Measurements from ENCODE around the gene AEN.

Gene AEN

DNA sequence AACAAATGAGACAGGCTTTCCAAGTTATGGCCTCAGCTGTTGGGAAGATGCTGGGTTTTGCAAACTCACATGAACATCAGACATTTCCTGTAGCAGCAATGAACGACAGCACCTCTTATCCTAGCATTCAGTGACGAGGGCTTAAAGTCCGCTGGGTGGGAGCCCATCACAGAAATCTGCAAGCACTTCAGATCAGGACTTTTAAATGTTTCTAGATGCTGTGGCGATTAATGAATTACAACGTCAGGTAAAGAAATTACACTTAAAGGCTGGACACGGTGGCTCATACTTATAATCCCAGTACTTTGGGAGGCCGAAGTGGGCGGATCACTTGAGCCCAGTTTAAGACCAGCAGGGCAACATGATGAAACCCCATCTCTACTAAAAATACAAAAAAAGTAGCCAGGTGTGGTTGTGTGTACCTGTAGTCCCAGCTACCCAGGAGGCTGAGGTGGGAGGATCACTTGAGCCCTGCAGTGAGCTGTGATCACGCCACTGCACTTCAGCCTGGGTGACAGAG lies 3.9 kb downstream of the AEN start:
- DNase-seq (ENCODE audit: low read depth), result no peak
- TF ChIP-seq, protein P1, sequence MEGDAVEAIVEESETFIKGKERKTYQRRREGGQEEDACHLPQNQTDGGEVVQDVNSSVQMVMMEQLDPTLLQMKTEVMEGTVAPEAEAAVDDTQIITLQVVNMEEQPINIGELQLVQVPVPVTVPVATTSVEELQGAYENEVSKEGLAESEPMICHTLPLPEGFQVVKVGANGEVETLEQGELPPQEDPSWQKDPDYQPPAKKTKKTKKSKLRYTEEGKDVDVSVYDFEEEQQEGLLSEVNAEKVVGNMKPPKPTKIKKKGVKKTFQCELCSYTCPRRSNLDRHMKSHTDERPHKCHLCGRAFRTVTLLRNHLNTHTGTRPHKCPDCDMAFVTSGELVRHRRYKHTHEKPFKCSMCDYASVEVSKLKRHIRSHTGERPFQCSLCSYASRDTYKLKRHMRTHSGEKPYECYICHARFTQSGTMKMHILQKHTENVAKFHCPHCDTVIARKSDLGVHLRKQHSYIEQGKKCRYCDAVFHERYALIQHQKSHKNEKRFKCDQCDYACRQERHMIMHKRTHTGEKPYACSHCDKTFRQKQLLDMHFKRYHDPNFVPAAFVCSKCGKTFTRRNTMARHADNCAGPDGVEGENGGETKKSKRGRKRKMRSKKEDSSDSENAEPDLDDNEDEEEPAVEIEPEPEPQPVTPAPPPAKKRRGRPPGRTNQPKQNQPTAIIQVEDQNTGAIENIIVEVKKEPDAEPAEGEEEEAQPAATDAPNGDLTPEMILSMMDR (IDR thresholded peaks at IDR 0.05; ENCODE audit: insufficient read depth, low read depth, low read length, missing control alignments), result no peak
- no peak overlapping the region for H3K4me3 ChIP-seq (ENCODE audit: low read length)

DNA sequence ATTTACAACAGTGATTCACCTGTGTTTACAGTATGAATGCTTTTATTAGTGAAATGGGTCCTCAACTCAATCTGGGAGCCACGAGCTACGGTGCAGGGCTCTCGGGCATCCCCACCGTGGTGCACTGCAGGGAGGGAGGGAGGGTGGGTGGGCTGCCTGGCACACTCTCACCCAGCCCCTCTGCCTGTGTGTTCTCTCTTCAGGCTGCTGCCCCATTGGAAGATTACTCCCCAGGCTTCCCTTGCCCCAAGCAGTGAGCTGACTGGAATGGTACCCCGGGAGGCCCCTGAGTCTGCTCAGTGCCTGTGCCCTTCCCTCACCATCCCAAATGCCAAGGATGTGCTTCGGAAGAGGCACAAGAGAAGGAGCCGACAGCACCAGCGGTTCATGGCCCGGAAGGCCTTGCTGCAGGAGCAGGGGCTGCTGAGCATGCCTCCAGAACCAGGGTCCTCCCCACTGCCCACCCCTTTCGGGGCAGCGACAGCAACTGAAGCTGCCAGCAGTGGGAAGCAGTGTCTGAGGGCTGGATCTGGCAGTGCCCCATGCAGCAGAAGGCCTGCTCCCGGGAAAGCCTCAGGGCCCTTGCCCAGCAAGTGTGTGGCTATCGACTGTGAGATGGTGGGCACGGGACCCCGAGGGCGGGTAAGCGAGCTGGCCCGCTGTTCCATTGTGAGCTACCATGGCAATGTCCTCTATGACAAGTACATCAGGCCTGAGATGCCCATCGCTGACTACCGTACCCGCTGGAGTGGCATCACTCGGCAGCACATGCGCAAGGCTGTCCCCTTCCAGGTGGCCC lies 5.0 kb downstream of the AEN start:
- no peak for DNase-seq (ENCODE audit: low read depth)
- no peak overlapping the region for H3K4me3 ChIP-seq (ENCODE audit: low read length)
- TF ChIP-seq, protein P1 (IDR thresholded peaks at IDR 0.05; ENCODE audit: insufficient read depth, low read depth, low read length, missing control alignments), result no peak

DNA sequence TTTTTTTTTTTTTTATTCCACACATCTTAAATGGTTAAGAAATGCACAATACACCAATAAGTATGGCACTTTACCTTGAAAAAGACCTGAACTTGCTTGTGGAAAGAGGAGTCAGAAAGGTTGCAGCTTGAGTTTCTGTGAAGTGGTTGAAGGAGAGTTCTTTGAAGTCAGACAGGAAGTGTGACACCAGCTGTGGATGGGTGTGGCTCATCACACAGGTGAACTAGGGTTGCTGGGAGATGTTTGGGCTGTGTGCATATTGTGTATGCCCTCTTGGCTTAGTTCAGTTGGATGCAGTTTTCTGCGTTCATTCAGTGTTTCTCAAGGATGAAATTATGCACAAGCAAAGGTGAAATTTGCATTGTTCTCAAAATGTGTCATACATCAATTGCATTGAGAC lies 6.3 kb downstream of the AEN start:
- peak; percentile 51 for DNase-seq (ENCODE audit: low read depth)
- TF ChIP-seq, protein P1 (IDR thresholded peaks at IDR 0.05; ENCODE audit: insufficient read depth, low read depth, low read length, missing control alignments), result no peak
- no peak overlapping the region for H3K4me3 ChIP-seq (ENCODE audit: low read length)

DNA sequence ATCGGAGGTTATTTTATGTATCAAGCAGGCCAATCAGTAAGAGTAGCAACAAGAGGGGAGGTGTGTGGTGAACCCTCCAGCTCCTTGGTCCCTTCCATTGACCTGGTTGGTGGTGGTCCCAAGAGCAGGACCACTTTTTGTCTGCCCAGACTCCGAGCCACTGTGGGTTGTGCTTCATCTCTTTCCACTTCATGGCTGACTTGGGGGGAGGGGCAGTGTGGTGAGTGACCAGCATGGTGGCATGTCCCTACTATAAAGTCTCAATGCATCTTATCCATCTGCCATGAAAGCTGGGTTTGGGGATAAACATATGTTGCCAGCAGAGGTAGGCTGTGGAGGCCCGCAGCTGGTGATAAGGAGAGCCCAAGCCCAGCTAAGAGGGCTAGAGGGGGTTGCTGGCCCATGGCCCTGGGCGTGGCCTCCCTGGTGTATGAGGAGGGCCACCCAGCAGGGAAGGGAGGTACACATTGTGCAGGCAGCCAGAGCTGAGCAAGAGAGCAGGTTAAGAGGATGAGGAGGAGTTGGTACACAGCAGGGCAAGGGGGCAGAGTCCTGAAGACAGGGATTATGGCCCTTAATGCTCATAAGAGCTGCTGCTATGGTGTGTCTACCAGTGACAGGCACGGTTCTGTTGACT lies 7.0 kb downstream of the AEN start:
- no peak for DNase-seq (ENCODE audit: low read depth)
- H3K4me3 ChIP-seq (ENCODE audit: low read length), result no peak overlapping the region
- TF ChIP-seq, protein P1 (IDR thresholded peaks at IDR 0.05; ENCODE audit: insufficient read depth, low read depth, low read length, missing control alignments), result no peak

DNA sequence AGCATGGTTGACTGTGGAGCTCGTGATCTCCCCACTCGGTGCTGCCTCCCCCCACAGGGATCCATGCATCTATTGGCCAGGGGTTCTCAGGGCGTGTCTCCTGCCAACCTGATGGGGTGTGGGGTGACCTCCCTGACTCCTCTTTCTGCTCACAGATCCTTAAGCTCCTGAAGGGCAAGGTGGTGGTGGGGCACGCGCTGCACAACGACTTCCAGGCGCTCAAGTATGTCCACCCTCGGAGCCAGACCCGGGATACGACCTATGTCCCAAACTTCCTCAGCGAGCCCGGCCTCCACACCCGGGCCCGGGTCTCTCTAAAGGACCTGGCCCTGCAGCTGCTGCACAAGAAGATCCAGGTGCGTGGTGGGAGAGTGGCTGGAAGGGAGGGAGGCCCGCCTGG lies 7.9 kb downstream of the AEN start:
- no peak for DNase-seq (ENCODE audit: low read depth)
- no peak overlapping the region for H3K4me3 ChIP-seq (ENCODE audit: low read length)
- TF ChIP-seq, protein P1 (IDR thresholded peaks at IDR 0.05; ENCODE audit: insufficient read depth, low read depth, low read length, missing control alignments), result no peak

DNA sequence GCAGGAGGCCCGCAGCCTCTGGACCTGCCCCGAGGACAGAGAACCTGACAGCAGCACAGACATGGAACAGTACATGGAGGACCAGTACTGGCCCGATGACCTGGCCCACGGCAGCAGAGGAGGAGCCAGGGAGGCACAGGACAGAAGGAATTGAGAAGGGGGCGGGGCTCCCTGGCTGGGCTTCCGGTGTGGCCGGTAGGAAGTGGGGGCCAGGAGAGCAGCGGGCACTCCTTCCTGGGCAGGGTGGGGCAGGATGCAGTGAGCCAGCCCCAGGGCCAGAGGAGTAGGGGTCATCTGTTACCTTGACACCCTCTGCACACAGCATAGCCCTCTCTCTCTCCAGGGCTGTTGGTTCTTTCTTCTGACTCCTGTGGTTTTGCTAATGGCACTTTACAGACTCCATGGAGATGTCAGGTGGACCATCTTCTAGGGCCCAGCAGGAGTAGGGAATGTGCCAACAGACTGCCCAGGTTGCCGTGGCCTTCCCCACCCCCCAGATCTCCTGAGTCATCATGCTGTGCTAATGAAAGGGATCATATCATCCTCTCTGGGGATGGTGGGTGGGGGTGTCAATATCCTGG lies 9.1 kb downstream of the AEN start:
- peak; percentile 47 for DNase-seq (ENCODE audit: low read depth)
- TF ChIP-seq, protein P1 (IDR thresholded peaks at IDR 0.05; ENCODE audit: insufficient read depth, low read depth, low read length, missing control alignments), result no peak
- no peak overlapping the region for H3K4me3 ChIP-seq (ENCODE audit: low read length)

Data from epithelial cell of esophagus (primary cell).